Uterus (tissue), 2 donors: ENCODE data around the gene ARMC10.

Experiments
- POLR2A ChIP-seq, 2 donors: fragments of 450-650 bp; IDR thresholded peaks; one replicate each; pipeline ENCODE4 v1.6.1; 2016; ENCODE audit warnings: antibody characterized with exemption in 2 of 2, mild to moderate bottlenecking in 1 of 2, moderate library complexity in 1 of 2
- TF ChIP-seq, protein P1 (sequence below), 4 experiments: fragments of 200-600 bp in 2 of 4; fragments of 450-650 bp in 2 of 4; sonication (generic) in 2 of 4; IDR thresholded peaks; one replicate each; pipeline ENCODE4 v1.5.1; 2016 to 2019; ENCODE audit warnings: antibody characterized with exemption in 4 of 4, mild to moderate bottlenecking in 2 of 4, moderate library complexity in 1 of 4

DNA sequence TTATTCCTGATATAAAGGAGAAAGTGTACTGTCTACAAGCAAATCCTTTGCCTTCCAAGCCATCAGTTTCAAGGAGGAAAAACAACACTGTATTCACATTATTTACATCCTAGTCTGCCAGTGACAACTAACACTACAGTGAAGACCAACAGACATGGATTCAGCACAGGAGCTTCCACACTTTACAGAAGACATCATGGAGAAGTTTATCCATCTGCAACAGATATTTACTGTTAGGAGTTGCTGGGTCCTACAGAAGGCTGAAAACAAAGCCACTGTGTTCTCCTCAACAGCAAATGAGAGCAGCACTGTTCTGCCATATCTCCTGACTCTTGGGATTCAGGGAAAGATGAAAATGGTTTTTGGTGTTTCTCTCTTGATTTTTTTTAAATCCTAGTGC is 42.1 kb downstream of the ARMC10 start:
- TF ChIP-seq, protein P1, sequence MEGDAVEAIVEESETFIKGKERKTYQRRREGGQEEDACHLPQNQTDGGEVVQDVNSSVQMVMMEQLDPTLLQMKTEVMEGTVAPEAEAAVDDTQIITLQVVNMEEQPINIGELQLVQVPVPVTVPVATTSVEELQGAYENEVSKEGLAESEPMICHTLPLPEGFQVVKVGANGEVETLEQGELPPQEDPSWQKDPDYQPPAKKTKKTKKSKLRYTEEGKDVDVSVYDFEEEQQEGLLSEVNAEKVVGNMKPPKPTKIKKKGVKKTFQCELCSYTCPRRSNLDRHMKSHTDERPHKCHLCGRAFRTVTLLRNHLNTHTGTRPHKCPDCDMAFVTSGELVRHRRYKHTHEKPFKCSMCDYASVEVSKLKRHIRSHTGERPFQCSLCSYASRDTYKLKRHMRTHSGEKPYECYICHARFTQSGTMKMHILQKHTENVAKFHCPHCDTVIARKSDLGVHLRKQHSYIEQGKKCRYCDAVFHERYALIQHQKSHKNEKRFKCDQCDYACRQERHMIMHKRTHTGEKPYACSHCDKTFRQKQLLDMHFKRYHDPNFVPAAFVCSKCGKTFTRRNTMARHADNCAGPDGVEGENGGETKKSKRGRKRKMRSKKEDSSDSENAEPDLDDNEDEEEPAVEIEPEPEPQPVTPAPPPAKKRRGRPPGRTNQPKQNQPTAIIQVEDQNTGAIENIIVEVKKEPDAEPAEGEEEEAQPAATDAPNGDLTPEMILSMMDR (IDR thresholded peaks at IDR 0.05) = no peak
- no peak for TF ChIP-seq POLR2A (IDR thresholded peaks at IDR 0.05)
